HAP-1 (cell line): ENCODE data around the gene TNK2.
"Not testable (repeated sequence)": the region's sequence is repeated elsewhere in the genome, so short reads cannot be mapped to it uniquely, and the experiment has no call there.

Experiments
- DNase-seq, 2 experiments: peaks; one replicate each; pipeline ENCODE4 v3.0.0-alpha.2; 2016 to 2020; ENCODE audit warnings: low spot score in 2 of 2
- H3K27me3 ChIP-seq: fragments of 250-450 bp; sonication (Bioruptor Pico); 2 replicates; pipeline ENCODE4 v1.5.1; 2020; ENCODE audit warnings: low read depth, mild to moderate bottlenecking, moderate library complexity
- H3K36me3 ChIP-seq: fragments of 250-450 bp; sonication (Bioruptor Pico); replicated peaks from 2 replicates; pipeline ENCODE4 v1.5.1; 2020; ENCODE audit warnings: mild to moderate bottlenecking
- H3K4me1 ChIP-seq: fragments of 250-450 bp; sonication (Bioruptor Pico); 2 replicates; pipeline ENCODE4 v1.5.1; 2020; ENCODE audit warnings: mild to moderate bottlenecking
- H3K4me3 ChIP-seq: fragments of 250-450 bp; sonication (Bioruptor Pico); 2 replicates; pipeline ENCODE4 v1.5.1; 2020; ENCODE audit warnings: mild to moderate bottlenecking, moderate library complexity
- H3K9me3 ChIP-seq: fragments of 250-450 bp; sonication (Bioruptor Pico); 2 replicates; pipeline ENCODE4 v1.5.1; 2020; ENCODE audit warnings: mild to moderate bottlenecking, moderate library complexity
- in situ Hi-C: fragments of 300-500 bp; cut with MboI; formaldehyde crosslinking; loops from 3 replicates; pipeline ENCODE4 v1.14.3; 2020; ENCODE audit warnings: low sequenced_read_pairs, inconsistent platforms, mixed read lengths

The TNK2 gene

DNA sequence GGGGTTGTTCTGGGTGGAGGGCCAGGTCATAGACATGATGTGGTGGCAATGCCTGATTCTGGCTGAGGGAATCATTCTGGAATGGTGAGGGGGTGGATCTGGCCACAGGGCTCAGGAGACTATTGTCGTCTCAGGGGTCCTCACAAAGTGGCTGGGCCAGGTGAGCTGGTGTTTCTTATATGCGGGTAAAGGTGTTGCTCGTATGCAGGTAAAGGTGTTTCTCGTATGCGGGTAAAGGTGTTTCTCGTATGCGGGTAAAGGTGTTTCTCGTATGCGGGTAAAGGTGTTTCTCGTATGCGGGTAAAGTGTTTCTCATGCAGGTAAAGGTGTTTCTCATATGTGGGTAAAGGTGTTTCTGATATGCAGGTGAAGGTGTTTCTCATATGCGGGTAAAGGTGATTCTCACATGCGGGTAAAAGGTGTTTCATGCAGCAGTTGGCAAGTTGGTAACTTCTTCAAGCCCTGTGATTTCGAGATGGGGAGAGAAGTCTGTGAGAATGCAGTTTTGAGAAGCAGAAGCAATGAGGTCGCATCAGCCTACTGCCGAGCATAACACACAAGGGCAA is 86.1 kb downstream of the TNK2 start:
- in situ Hi-C loops, result no loop called here
- no peaks in the 10 kb centered on the region for H3K4me1 ChIP-seq
- H3K9me3 ChIP-seq, result no peaks in the 10 kb centered on the region
- H3K4me3 ChIP-seq, result no peak overlapping the region
- DNase-seq, result no peak
- no peaks in the 10 kb centered on the region for H3K36me3 ChIP-seq
- H3K27me3 ChIP-seq, result no peaks in the 10 kb centered on the region

DNA sequence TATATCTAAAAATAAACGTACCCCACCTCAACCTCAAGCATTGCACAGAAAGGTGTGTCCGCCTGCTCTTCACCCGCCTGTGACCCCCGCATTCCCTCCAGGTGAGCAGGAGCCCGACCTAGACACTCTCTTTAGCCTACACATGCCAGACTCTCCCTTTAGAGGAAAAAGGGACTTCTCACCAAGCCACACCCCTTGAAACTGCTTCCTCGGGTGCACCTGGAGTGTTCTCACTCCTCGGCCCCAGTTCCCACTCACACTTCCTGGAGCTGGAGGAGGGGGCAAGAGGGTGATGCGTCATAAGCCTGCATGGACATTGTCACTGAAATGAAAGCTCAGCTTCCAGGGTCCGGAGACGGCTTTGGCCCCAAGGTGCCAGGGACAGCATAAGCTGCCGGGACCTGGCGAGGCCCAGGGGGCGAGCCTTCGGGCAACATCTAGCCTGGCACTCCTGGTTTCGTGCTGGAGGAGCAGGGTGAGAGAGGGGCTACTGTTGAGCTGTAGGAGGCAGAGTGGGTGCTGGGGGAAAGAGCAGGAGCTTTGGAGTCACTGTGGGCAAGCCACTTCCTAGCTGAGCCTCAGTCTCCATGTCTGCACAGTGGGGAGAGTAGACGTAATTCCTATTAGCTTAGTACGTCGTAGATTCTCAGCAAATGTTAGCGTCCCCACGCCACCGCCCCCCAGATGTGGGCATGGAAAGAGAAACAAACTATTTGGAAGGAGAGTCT is 86.8 kb downstream of the TNK2 start:
- no peaks in the 10 kb centered on the region for H3K4me1 ChIP-seq
- no peak overlapping the region for H3K4me3 ChIP-seq
- no peaks in the 10 kb centered on the region for H3K36me3 ChIP-seq
- H3K9me3 ChIP-seq, result no peaks in the 10 kb centered on the region
- in situ Hi-C loops, result no loop called here
- no peak for DNase-seq
- H3K27me3 ChIP-seq, result no peaks in the 10 kb centered on the region

- no peak overlapping the region for H3K4me3 ChIP-seq
- H3K4me1 ChIP-seq, result no peaks in the 10 kb centered on the region
- no peaks in the 10 kb centered on the region for H3K9me3 ChIP-seq
- no peak for DNase-seq
- no peaks in the 10 kb centered on the region for H3K36me3 ChIP-seq
- H3K27me3 ChIP-seq, result no peaks in the 10 kb centered on the region
- in situ Hi-C loops, result no loop called here
These were observed 87.5 kb downstream of the TNK2 start for GRCh38 chr3:195820901-195821300.

- no peak for DNase-seq
- in situ Hi-C loops, result no loop called here
These were observed 88.2 kb downstream of the TNK2 start for GRCh38 chr3:195820186-195820585.

DNA sequence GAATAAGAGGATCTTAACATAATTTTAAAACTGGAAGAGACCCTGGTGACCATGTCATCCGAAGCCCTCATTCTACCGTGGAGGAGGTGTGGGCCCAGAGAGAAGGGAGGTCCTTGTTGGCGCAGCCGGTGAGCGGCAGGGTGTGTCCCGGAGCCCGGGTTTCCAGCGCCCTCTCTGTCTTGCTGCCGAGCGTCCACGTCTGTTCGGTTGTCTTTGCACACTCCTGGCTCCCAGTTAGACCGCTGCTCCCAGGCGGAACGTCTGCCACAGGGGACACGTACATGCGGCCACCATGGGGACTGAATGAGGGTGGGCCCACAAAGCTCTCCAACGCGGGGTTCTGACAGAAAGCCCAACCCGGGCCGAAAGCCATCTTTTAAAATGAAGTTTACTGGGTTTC is 90.0 kb downstream of the TNK2 start:
- Histone ChIP-seq H3K4me3 (no peak overlapping the region), H3K27me3 (no peaks in the 10 kb centered on the region), H3K36me3 (no peaks in the 10 kb centered on the region), H3K9me3 (no peaks in the 10 kb centered on the region), H3K4me1 (no peaks in the 10 kb centered on the region)
- DNase-seq, result no peak
- in situ Hi-C loops, result no loop called here

More at GRCh38 chr3:195820186-195820585, 88.2 kb downstream of the TNK2 start:
- no peaks in the 10 kb centered on the region for H3K36me3 ChIP-seq
- no peaks in the 10 kb centered on the region for H3K27me3 ChIP-seq
- H3K4me1 ChIP-seq, result no peaks in the 10 kb centered on the region
- no peak overlapping the region for H3K4me3 ChIP-seq
- no peaks in the 10 kb centered on the region for H3K9me3 ChIP-seq

- no peaks in the 10 kb centered on the region for H3K27me3 ChIP-seq
- no peaks in the 10 kb centered on the region for H3K9me3 ChIP-seq
- H3K36me3 ChIP-seq, result no peaks in the 10 kb centered on the region
- no peaks in the 10 kb centered on the region for H3K4me1 ChIP-seq
- DNase-seq, result no peak
- H3K4me3 ChIP-seq, result no peak overlapping the region
- in situ Hi-C loops, result no loop called here
These were observed 90.7 kb downstream of the TNK2 start for GRCh38 chr3:195817578-195818135.

- H3K4me1 ChIP-seq, DNase-seq, H3K4me3 ChIP-seq, H3K36me3 ChIP-seq, in situ Hi-C loops, H3K27me3 ChIP-seq, H3K9me3 ChIP-seq: not testable (repeated sequence)
These were observed 92.0 kb downstream of the TNK2 start for GRCh38 chr3:195816276-195816913.

- peaks cover 4% of the 10 kb centered on the region; the same call in 1 of the 2 replicates for H3K4me1 ChIP-seq
- no peaks in the 10 kb centered on the region for H3K9me3 ChIP-seq
- no peak for DNase-seq
- in situ Hi-C loops, result no loop called here
- H3K36me3 ChIP-seq, result no peaks in the 10 kb centered on the region
- no peaks in the 10 kb centered on the region for H3K27me3 ChIP-seq
- H3K4me3 ChIP-seq, result no peak overlapping the region
These were observed 93.1 kb downstream of the TNK2 start for GRCh38 chr3:195815169-195815771.

- no peaks in the 10 kb centered on the region for H3K9me3 ChIP-seq
- H3K4me1 ChIP-seq, result peaks cover 4% of the 10 kb centered on the region; the same call in 1 of the 2 replicates
- H3K36me3 ChIP-seq, result no peaks in the 10 kb centered on the region
- DNase-seq, result no peak
- in situ Hi-C loops, result no loop called here
- H3K4me3 ChIP-seq, result no peak overlapping the region
- H3K27me3 ChIP-seq, result no peaks in the 10 kb centered on the region
These were observed 94.3 kb downstream of the TNK2 start for GRCh38 chr3:195813916-195814640.
